ENCODE data around the gene CCT3. TPM values are rescaled to one million over a fixed set of nuclear protein-coding genes. Genes with fewer than 3 reads are reported as not detected.
"Not testable (repeated sequence)": the region's sequence is repeated elsewhere in the genome, so short reads cannot be mapped to it uniquely, and the experiment has no call there.

The CCT3 gene
- total RNA-seq, 1 experiment from 2014 or later = 1,057 TPM

DNA sequence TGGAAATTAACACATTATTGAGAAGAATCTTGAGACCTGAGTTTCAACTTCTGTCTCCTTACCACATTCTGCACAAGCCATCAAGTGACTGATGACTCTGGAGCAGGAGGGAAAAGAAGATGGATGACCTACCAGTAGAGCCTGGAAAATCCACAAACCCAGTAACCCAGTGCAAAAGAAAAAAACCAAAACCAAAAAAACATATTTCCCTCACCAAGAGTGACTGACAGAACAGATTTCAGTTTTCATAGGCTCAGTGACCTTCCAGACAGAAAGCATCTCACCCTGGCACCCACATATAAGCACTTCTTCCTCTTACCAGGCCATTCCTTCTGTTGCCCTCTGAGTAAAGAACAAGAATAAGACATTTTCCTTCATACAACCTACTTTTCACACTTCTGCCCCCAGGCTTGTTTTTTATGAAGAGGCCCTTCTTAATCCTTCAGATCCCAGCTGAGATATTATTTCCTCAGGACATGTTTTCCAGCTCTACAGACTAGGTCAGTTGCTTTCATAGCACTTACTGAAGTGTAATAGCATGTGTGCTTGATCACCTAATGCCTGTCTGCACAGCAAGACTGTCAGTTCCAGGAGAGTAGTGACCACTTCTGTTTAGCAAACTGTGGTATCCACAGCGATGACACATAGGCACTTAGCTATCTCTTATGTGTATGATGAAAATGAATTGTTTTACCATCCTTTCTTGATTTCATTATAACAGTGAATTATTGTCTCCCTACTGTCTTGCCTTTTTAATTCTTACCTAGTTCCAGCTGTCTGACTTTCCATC, 4.3 kb upstream of the CCT3 start:
- in situ Hi-C loops (cut with HindIII; ENCODE audit: low sequenced_read_pairs) = no loop called here
- no peak for DNase-seq (ENCODE audit: low spot score)

- in situ Hi-C loops (cut with HindIII; ENCODE audit: low sequenced_read_pairs) = no loop called here
Measured at GRCh38 chr1:156337888-156338179, 258 bp downstream of the CCT3 start.

DNA sequence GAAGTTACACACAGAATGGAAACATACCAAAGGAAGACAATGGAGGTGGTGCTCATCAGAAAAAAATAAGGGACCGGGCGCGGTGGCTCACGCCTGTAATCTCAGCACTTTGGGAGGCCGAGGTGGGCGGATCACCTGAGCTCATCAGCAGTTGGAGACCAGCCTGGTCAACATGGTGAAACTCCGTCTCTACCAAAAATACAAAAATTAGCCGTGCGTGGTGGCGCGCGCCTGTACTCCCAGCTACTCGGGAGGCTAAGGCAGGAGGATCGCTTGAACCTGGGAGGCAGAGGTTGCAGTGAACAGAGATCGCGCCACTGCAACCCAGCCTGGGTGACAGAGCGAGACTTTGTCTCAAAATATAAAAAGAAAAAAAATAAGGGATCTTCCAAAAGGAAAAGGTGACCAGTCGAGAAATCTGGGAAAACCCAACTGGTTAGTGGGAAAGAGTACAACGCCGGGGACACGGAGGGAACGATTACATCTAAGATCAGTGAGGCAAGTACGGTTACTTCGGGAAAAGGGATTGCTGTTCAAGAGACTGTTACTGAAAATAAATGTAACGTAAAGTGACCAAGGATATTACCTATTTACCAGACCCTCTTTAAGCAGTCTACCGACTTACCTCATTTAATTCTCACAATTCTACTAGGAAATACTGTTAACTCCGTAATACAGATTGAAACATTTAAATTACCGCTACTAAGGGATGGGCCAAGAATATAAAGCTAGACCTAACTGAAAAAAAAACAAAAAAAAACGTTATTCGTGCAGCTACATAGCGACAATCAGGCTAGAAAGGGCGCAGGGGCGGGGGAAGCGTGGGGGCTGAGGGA, 822 bp downstream of the CCT3 start:
- in situ Hi-C loops (cut with HindIII; ENCODE audit: low sequenced_read_pairs) = no loop called here
- DNase-seq (ENCODE audit: low spot score) = peak; percentile 7

More at GRCh38 chr1:156337888-156338179, 258 bp downstream of the CCT3 start:
- no peak for DNase-seq (ENCODE audit: low spot score)

DNA sequence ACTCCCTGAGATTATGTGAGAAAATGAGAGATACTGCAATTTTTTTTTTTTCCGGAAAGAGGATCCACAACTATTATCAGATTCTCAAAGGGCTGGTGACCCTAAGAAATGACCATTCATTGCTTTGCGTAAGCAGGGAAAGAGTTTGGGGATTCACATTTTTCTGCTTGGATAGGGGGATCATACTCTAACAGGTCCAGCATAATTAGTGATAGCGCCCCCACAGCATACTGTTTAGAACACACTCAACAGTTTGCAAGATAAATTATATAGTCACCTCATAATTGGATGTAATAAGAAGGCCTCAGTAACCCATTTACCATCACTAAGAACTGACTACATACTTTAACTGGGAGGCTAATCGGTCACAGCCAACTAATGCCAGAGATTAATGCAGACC, 1.9 kb downstream of the CCT3 start:
- DNase-seq (ENCODE audit: low spot score) = no peak
- in situ Hi-C loops (cut with HindIII; ENCODE audit: low sequenced_read_pairs) = no loop called here

DNA sequence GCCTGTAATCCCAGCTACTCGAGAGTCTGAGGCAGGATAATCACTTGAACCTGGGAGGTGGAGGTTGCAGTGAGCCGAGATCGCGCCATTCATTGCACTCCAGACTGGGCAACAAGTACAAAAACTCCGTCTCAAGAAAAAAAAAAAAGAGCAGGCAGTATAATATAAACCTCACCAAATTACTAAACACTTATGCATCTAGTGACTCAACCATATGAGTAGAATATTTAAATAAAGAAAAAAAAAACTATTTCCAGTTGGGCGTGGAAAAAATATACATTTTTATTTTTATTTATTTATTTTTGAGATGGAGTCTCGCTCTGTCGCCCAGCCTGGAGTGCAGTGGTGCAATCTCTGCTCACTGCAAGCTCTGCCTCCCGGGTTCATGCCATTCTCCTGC, 14.9 kb downstream of the CCT3 start:
- in situ Hi-C loops (cut with HindIII; ENCODE audit: low sequenced_read_pairs); DNase-seq (ENCODE audit: low spot score): not testable (repeated sequence)

GRCh38 chr1:156320560-156320959, 17.5 kb downstream of the CCT3 start:
- in situ Hi-C loops (cut with HindIII; ENCODE audit: low sequenced_read_pairs) = no loop called here
- DNase-seq (ENCODE audit: low spot score) = no peak

GRCh38 chr1:156319664-156320063, 18.4 kb downstream of the CCT3 start:
- DNase-seq (ENCODE audit: low spot score) = peak; percentile 40

DNA sequence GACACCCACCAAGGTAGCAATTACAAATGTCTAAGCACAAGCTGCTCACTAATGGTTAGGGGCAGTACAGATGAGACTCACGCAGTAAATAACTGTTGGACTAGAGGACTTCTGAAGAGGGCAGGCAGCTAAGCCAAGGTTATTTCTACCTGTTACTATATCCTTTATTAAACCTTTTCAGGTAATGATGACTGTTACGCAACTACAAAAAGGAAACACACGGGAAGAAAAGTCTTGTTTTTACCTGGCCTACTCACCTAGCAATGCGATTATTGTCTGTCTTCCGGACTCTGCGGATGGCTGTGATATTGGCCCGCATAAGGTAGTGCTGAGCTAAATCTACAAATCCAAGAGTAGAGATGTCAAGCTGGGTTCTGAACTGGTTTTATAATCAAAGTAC, 21.2 kb downstream of the CCT3 start:
- in situ Hi-C loops (cut with HindIII; ENCODE audit: low sequenced_read_pairs) = no loop called here

More at GRCh38 chr1:156319664-156320063, 18.4 kb downstream of the CCT3 start:
- in situ Hi-C loops (cut with HindIII; ENCODE audit: low sequenced_read_pairs) = no loop called here

DNA sequence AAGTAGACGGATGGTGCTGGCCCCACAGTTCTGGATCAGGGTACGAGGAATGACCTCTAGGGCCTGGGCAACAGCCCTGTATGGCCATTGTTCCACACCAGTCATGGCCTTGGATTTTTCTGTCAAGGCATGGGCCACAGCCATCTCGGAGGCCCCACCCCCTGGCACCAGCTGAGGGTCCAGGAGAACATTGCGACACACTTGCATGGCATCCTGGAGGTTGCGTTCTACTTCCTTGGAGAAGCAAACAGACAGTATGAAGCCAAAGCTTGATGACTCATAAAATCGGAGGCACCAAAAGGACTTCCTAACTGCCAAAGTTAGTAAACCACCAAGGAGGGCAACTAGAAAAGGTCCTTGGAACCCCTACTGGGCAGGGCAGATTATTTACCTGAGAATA, 27.1 kb downstream of the CCT3 start:
- no peak for DNase-seq (ENCODE audit: low spot score)
- in situ Hi-C loops (cut with HindIII; ENCODE audit: low sequenced_read_pairs) = no loop called here

More for the DNA sequence above, 21.2 kb downstream of the CCT3 start:
- DNase-seq (ENCODE audit: low spot score) = no peak

DNA sequence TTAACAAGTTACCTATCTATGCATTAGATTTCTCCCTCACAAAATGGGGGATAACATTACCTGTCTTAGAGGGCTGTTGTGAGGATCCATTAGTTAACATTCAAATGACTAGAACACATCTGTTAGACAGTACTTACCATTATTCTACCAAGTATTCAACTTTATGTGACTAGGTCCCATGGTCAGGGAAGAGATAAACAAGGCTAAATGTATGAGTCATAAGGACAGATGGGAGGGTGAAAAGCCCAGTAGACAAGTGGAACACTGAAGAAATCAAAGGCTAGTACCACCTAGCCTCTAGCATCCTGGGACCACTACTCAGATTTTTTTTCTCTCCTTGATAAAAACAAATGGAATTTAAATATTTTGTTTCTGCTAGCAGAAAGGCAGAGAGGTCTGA, 30.0 kb downstream of the CCT3 start:
- no peak for DNase-seq (ENCODE audit: low spot score)

GRCh38 chr1:156305215-156305614, 32.9 kb downstream of the CCT3 start:
- in situ Hi-C loops (cut with HindIII; ENCODE audit: low sequenced_read_pairs) = no loop called here
- DNase-seq (ENCODE audit: low spot score) = no peak

More for the DNA sequence above, 30.0 kb downstream of the CCT3 start:
- in situ Hi-C loops (cut with HindIII; ENCODE audit: low sequenced_read_pairs) = no loop called here

GRCh38 chr1:156303241-156303640, 34.9 kb downstream of the CCT3 start:
- no peak for DNase-seq (ENCODE audit: low spot score)
- in situ Hi-C loops (cut with HindIII; ENCODE audit: low sequenced_read_pairs) = no loop called here

DNA sequence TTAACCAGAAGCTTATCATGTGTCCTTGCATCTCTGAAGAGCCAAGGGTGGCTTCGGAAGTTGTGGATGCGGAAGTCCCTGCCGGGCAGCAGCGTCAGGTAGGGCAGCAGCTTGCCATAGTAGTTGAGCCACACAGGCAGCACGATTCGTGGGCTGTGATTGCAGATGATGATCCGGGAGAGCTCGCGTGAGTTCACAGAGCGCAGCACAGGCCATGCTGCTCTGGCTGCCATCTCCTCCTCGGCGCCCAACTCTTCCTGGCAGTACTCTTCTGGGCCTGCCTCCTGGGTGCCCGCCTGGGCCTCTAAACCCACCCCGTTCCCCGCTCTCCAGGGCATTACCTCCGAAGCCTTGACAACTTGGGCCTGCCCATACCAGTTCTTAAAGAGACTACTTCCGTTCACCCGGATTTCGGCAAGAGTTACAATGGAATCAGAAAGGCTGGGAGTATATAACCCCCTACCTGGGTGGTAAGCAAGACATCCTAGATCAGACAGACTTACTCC, 39.2 kb downstream of the CCT3 start, which contains the start of gene VHLL:
Gene VHLL (minus strand): TSS at position 456 of the 506 bp plus-strand sequence. CDS start 118 bp downstream, at position 338.
- in situ Hi-C loops (cut with HindIII; ENCODE audit: low sequenced_read_pairs) = no loop called here
- no peak for DNase-seq (ENCODE audit: low spot score)

DNA sequence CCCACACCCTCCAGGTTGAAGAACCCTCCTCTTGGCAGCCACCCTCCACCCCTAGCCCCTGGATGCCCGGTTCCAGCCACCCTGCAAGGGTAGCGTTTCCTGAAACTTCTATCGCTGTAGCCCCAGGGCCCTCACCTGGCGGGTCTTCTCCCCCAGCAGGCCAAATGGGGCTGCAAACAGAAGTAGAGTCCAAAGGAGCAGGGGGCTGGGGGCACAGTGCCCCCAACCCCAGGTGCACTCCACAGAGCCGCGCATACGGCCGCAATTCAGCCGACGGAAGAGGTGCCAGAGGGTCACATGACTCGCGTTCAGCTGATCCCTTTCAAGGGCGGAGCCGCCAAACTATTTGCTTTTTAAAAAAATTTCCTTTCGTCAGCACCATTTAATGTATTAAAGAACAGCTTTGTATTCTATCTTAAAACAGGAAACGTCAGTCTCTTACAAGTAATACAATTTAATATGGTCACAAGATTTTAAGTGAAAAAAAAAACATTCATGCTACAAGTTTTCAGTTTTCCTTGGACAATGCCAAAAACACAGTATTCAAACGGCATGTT, 42.6 kb downstream of the CCT3 start, which contains the start of gene GLMP:
Gene GLMP (minus strand): TSS at position 289 of the 557 bp plus-strand sequence. CDS start 34 bp downstream, at position 255.
- peak; percentile 72 for DNase-seq (ENCODE audit: low spot score)

DNA sequence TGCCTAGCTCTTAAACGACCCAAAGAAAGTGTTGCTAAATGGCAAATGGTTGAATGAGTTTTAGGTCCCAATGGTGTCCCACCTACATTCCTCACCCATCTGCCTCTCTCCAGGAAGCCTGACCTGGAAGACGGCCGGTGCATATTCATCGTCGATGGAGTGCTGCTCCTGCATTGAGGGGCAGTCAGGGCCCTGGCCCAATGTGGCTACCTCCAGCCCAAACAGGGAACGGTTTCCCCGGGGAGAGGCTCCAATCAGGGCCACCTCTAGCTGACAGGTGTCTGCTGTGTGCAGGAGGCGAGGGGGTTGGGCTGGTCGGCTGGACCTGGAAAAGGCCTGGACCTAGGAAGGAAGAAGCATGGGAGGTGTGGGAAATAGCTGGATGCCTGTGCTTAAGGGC, 44.2 kb downstream of the CCT3 start:
- no peak for DNase-seq (ENCODE audit: low spot score)
- in situ Hi-C loops (cut with HindIII; ENCODE audit: low sequenced_read_pairs) = no loop called here

More for the DNA sequence above, 42.6 kb downstream of the CCT3 start, which contains the start of gene GLMP:
- in situ Hi-C loops (cut with HindIII; ENCODE audit: low sequenced_read_pairs) = no loop called here

- in situ Hi-C loops (cut with HindIII; ENCODE audit: low sequenced_read_pairs) = no loop called here
- DNase-seq (ENCODE audit: low spot score) = no peak
Measured at GRCh38 chr1:156293098-156293434, 45.0 kb downstream of the CCT3 start.

DNA sequence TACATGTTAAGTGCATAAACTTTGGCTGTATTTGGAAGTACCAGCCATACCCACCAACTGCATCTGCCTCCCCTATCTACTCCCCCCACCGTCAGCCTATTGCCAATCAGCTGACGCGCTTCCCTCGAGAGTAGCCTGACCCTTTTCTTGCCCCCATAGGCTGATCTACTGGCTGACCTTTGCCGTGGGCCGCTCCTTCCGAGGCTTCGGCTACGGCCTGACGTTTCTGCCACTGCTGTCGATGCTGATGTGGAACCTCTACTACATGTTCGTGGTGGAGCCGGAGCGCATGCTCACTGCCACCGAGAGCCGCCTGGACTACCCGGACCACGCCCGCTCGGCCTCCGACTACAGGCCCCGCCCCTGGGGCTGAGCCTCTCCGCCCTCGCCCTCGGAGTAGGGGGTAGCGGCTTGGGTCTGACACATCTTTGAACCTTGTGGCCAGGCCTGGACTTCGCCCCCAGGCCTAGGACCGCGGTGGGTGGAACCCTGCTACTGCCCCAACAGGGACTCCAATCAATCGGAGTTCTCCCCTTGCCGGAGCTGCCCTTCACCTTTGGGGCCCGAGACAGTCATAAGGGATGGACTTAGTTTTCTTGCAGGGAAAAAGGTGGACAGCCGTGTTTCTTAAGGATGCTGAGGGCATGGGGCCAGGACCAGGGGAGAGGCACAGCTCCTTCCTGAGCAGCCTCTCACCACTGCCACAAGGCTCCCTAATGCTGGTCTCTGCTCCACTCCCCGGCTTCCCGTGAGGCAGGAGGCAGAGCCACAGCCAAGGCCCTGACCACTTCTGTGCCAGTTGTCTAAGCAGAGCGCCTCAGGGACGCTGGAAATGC, 46.6 kb downstream of the CCT3 start:
- peak; percentile 87 for DNase-seq (ENCODE audit: low spot score)
- in situ Hi-C loops (cut with HindIII; ENCODE audit: low sequenced_read_pairs) = no loop called here

DNA sequence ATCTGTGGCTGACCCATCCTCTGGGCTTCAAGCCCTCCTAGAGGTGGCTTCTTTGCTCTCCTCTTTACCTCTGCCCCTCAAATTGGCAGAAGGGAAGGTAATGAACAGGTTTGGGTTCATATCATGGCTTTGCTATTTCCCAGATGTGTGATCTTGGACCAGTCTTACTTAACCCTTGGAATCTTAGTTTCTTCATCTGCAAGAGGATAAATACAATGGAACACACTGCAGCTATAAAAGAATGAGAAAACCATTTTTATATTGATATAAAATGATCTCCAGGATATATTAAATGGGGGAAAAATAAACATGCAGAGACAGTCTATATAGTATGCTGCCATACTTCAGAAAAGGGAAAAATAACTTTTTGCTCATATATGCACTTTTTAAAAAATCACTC, 48.2 kb downstream of the CCT3 start:
- in situ Hi-C loops (cut with HindIII; ENCODE audit: low sequenced_read_pairs) = no loop called here
- no peak for DNase-seq (ENCODE audit: low spot score)

GRCh38 chr1:156286061-156286460, 52.0 kb downstream of the CCT3 start:
- DNase-seq (ENCODE audit: low spot score) = no peak

More at GRCh38 chr1:156286061-156286460, 52.0 kb downstream of the CCT3 start:
- in situ Hi-C loops (cut with HindIII; ENCODE audit: low sequenced_read_pairs) = no loop called here
